ENCODE data around the gene NTNG2.
A peak's percentile ranks its signal among the peaks of the same experiment; 100 is the strongest.

Gene NTNG2

GRCh38 chr9:132147331-132147730 is 14.5 kb upstream of the NTNG2 start:
- DNase-seq = no peak

- DNase-seq = no peak
Measured at GRCh38 chr9:132147839-132148238, 14.0 kb upstream of the NTNG2 start.

- DNase-seq = no peak
Measured at GRCh38 chr9:132150256-132150655, 11.6 kb upstream of the NTNG2 start.

GRCh38 chr9:132151118-132151517 is 10.7 kb upstream of the NTNG2 start:
- DNase-seq = no peak

- DNase-seq = no peak
Measured at GRCh38 chr9:132152231-132152630, 9.6 kb upstream of the NTNG2 start.

GRCh38 chr9:132154863-132155567 is 6.8 kb upstream of the NTNG2 start:
- no peak for DNase-seq

GRCh38 chr9:132155568-132155895 is 6.3 kb upstream of the NTNG2 start:
- DNase-seq = no peak

DNA sequence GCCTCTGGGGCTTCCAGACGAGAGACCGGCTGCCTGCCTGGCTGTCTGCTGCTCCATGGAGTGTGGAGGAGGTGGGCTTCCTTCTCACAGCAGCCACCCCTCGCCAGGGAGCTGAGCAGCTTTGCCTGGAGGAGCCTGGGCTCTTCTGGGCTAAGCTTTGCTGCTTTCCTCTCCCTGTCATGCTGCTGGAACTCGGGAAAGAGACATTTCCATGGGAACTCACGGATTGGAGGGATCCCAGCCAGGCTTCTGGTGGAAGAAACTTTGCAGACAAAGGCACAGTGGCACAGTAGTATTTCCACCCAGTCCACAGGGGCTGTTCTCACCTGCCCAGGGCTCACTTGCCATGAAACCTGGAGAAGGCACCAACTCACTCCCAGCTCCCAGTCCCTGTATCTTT is 5.6 kb upstream of the NTNG2 start:
- no peak for DNase-seq

DNA sequence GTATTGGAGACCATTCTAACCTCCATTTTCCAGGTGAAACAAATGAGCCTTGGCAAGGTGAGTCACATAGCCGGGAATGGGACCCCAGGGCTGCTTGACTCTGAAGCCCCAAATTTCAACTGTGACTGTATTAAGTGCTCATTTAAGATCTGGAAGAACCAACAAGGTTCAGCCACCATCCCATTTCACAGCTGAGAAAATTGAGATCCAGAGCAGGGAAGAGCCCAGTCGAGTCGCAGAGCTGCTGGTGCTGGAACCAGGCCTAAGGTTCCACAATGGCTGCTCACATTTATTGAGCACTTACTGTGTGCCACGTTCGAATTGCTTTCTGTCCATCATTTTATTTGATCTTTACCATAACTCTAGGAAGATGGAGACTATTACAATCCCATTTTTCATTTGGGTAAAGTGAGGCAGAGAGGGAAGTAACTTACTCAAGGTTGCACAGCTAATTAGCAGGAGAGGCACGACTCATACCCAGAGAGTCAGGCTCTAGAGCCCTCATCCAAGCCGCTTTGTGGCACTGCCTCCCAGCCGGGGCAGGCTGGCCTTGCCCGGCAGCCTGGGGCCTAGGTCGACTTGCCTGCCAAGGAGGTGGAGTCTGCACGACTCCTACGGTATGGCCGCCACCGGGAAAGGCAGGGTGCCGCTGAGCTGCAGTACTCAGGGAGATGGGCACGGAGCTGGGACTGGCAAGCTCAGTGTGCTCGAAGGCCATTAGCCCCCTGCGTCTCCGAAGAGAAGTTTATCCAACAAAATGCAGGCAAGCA is 4.3 kb upstream of the NTNG2 start:
- no peak for DNase-seq

DNA sequence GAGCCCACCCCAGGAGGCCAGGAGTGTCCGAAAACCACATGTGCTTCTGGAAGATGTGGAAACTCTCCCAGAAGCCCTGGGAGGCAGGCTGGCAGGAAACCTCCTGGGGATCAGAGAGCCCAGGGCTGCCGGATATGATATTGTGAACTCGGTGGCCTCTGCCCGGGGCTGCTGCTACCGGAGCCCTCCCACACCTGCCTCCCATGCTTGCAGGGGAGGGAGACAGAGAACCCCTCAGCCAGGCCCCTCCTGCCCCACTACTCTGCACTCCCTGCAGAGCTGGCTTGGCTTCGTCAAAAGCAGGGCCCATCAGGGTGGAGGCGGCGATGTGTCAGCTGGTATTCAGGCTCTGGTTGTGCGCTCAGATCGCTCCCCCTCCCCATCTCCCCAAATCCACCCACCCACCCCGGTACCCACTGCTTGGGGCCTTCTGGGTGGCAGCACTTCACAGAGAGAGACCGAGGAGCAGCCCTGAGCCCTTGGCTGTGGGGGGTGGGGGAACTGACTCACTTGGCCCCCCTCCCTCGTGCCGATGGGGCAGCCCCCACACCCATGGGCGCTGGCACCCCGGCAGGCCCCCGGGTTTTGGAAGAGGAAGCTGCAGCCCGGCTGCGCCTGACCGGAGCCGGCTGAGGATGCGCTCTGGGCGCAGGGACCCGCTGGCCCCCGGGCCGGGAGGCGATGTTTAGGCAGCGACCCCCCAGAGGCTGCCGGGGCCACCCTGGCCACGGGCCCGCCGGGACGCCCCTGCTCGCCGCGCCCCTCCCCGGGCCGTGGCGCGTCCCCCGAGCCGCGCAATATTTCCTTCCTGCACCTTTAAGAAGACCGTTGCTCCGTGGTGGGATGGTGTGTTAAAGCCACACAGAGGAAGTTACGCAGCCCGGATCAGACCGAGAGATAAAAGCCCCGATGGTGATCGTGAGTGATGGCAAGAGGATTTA is 786 bp upstream of the NTNG2 start:
- DNase-seq = no peak

- no peak for DNase-seq
Measured at GRCh38 chr9:132162764-132163456, 1.1 kb downstream of the NTNG2 start.

- no peak for DNase-seq
Measured at GRCh38 chr9:132163457-132163875, 1.6 kb downstream of the NTNG2 start.

DNA sequence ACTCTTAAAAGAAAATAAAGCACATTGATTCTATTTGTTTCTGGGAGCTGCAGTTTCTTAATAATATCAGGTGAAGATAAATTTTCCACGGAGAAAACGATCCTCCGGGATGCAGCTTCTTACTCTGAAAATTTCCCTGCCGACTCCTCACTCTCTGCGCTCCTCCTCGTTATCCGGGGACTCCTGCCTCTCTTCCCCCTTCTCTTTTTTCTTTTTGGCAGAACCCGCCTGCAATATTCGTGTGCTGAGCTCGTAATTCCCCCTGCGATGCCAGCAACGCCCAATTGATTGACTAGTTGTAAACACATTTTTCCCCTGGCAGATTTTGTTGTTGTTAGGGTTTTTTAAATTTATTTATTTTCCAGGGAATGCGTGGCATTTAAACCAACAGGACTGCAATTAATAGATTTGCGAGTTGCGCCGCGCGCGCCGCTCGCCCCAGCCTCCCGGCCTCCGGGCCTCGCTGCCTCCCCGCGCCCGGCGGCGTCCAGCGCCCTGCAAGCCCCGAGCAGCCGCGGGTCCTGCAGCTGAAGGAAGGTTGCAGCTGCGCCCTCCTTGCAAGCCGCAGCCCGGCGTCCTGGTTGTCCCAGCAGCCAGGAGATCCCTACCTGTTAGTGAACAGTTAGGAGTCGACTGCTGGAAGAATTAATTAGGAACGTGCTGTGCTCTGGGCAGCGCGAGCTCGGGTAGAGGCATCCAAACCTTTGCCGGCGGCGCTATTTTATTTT is 2.2 kb downstream of the NTNG2 start:
- no peak for DNase-seq

DNA sequence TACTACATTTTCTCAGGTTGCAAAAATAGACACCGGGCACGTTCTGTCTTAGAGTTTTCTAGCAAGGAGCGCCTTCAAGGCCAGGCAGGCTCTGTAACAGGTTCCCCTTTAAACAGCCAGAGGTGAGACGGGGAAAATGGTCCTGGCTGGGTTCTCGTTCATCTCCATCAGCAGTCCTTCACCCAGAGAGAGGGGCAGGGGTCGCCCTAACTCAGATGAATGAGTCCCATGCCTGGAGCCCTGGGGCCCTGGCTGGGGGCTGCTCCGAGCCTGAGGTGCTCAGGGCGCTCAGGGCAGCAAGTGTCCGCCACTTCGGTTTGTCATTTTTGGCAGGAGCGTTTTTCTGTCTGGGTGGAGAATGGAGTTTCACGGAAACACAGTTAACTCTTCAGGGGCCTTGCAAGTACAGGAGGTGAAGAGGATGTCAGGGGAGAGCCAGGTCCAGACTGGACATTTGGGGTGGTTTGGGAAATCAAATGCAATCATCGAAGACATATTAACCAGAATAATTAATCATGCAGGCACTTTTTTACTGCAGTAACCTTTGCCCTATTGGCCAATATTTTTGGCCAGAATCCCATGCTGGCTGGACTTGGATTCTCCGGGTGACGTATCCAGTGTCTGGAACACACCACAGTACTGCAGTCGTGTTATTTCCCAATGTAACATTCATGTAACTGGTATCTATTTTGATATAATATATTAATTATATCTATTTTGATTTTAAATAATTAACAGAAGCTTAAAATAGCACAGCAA is 2.9 kb downstream of the NTNG2 start:
- DNase-seq = no peak

DNA sequence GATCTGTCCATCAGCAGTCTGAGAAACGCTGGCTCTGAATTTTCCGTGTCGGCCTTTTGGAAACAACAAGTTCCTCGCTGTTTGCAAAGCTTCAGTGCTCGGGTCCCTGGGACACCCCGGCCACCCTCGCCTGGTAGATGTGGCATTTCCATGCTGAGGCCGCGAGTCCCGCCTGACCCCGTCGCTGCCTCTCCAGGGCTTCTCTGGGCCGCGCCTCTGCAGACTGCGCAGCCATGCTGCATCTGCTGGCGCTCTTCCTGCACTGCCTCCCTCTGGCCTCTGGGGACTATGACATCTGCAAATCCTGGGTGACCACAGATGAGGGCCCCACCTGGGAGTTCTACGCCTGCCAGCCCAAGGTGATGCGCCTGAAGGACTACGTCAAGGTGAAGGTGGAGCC is 4.7 kb downstream of the NTNG2 start:
- DNase-seq = peak; percentile 13

DNA sequence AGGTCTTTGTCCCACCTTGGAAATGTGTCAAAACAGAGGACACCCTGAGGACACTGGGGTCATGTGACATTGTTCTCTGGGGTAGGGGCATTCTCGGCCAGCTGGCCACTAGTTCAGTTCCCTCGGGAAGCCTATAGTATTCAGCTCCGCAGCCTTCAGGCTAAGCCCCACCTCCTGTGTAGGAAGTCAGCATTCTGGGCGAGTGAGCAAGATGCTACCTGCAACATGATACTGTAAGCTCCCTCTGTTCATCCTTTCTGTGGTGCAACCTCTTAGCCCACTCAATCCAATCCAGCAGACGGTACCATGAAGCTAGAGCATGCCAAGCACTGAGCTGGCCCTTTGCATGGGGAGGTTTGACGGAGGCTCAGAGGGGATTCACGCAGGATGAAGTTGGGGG is 5.3 kb downstream of the NTNG2 start:
- no peak for DNase-seq

- DNase-seq = no peak
Measured at GRCh38 chr9:132168347-132168746, 6.5 kb downstream of the NTNG2 start.

GRCh38 chr9:132168851-132169250 is 7.0 kb downstream of the NTNG2 start:
- DNase-seq = no peak

DNA sequence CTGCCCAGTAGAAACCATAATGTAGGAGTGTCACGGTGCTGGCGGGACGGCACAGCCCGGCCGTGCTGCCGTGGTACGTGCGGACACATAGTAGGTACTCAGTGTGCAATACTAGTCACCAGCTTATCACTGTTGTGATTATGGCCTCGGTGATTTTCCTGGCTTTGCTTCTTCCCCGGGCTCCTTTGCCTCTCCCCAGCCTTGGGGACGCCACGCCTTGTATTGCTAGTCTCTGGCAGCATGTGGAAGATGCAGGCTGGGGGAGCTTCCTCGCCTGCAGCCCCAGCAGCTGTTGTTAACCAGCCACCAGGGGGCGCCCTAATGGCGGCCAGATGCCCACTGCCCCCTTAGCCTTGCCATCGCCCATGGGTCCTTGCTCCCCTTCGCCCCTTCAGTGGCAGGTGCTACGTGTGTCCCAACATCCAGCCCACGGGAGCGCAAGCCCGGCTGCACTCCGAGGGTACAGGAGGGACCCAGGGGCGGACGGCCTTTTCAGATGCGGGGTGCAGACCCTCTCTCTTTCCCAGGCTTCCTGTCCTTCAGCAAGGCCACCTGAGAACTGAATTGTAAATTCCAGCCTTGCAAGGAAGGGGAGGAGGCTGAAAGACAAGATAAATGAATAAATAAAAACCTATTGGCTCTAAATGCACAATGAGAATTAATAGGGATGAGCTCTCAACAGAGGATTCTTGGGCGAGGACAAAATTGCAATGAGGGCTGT is 8.0 kb downstream of the NTNG2 start:
- DNase-seq = peak; percentile 44

DNA sequence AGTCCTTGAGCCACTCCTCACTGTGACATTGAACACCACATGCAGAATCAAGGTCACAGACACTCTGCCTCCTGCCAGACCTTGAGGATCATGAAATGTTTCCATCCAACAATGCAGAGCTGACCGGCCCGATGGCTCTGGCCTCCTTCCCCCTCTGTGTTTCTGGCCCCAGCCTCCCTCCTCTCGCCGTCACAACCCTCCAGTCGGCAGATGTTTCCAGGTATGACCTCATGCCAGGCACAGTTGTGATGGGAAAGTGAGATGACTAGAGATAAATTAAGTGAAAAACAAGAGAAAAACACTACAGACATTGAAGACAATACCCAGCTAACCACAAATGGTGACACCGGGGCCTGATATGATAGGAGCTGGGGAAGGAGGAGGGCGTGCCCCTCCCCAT is 9.8 kb downstream of the NTNG2 start:
- DNase-seq = no peak

- DNase-seq = no peak
Measured at GRCh38 chr9:132172185-132172584, 10.3 kb downstream of the NTNG2 start.
